ENCODE measurements around the gene PPP1R12A.

Gene PPP1R12A

DNA sequence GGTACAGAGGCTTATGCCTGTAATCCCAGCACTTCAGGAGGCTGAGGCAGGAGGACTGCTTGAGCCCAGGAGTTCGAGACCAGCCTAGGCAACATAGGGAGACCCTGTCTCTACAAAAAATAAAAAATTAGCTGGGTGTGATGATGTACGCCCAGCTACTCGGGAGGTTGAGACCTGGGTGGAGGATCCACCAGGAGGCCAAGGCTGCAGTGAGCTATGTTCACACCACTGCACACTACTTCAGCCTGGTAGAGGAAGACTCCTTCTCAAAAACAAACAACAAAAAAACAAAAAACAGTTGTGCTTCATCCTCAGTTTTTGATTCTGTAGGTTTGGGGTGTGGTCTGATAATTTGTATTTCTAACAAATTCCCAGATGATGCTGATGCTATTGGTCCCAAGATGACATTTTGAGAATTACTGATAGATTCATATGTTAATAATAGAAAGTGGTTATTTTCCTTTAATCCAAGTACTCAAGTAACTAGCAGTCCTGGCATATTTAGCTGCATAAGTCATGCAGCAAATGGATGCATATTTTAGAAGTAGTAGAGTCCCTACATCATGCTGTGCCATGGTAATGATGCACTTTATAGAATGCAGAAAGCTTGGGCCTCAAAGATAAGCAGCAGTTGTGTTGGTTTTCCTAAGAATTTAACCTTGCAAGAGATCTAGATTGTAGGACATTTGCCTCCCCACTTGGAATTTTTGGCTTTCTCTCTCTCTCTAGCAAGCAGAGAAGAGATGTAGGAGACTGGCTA, 168.0 kb downstream of the PPP1R12A start:
- DNase-seq = no peak

DNA sequence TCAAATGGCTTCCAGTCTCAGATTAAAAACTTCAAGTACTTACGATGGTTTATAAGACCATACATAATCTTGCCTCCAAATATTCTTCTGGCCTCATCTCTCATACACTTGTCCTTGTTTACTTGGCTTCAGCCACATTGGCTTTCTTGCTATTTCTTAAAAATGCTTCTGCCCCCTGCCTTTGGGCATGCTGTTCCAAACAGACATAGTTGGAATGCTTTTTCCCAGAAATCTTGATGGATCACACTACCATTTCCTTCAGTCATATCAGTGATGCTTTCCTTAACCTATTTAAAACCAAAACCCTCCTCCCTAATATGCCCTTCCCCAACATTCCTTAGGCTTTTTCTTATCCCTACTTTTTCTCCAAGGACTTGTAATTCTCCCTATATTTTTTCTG, 169.7 kb downstream of the PPP1R12A start:
- no peak for DNase-seq

DNA sequence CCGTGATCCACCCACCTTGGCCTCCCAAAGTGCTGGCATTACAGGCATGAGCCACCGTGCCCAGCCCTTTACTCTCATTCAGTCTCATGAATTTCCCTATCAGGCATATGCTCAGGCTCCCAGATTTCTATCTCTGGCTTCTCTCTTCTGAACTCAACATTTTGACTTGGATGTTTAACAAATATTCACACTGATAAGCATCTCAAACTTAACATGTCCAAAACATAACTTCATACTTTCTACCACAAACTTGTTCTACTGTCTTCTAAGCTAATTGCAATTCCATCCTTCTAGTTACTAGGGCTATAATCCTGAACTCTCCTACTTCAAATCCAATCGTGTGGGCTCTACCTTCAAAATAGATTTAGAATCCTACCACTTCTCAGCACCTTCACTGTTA, 170.3 kb downstream of the PPP1R12A start:
- no peak for DNase-seq

DNA sequence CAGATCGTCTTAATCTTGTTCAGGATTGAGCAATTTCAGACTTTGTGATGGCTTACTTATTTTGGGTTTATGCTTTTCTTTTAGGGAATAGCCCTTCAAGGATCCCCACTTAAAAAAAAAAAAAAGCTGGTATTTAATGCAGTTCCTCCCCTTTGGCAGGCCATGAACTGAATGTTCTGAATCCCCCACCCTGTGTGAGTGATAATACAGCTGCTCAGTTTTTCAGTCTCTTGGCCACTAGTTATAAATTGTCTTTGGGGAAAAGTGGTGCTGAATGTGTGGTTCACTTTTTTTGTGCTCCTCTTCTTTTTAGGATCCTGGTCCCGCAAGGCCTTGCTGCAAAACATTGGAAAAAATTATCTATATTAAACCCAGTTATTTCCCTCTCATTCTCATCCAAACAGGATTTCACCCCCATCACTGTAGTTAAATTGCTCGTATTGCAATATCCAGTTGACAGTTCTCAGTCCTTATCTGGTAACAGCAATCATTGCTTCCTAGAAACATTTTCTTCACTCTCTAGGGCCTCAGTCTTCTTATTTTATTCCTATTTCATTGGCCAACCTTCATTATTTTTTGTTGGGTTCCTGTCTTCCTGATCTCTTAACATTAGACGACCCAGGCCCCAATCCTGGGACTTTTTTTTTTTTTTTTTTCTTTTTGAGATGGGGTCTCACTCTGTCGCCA, 171.0 kb downstream of the PPP1R12A start:
- no peak for DNase-seq

DNA sequence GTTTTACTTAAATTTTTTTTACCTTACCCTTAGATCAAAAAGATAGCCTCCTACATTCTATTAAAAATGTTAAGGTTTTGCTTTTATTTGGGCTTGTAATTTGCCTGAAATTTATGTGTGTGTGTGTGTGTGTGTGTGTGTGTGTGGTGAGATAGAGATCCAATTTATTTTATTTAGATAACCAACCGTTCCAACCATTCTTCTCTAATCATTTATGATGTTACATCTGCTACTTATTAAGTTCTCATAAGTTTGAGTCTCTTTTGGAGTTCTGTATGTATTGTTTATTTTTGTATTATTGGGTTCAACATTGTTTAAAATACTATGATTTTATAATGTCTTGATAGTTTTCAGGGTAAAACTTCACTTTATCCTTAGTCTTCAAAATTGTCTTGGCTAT, 173.6 kb downstream of the PPP1R12A start:
- DNase-seq = no peak

DNA sequence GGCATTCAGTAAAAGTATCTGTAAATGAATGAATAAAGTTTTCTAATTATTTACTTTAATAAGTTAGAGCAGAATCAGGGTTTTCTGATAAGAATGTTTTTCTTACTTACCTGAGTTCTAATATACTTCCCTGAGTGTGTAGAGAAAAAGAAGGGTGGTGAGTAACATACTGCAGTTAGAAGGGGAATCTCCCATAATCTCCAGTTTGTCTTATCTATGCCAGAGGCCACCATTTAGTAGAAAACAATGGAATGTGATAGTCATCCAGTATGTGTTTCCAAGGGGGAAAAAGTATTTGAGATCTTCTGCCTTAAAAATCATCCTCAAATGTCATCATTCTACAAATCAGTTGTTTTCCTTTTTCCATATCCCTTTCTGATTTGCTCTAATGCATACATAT, 187.6 kb downstream of the PPP1R12A start:
- DNase-seq = peak; percentile 35

DNA sequence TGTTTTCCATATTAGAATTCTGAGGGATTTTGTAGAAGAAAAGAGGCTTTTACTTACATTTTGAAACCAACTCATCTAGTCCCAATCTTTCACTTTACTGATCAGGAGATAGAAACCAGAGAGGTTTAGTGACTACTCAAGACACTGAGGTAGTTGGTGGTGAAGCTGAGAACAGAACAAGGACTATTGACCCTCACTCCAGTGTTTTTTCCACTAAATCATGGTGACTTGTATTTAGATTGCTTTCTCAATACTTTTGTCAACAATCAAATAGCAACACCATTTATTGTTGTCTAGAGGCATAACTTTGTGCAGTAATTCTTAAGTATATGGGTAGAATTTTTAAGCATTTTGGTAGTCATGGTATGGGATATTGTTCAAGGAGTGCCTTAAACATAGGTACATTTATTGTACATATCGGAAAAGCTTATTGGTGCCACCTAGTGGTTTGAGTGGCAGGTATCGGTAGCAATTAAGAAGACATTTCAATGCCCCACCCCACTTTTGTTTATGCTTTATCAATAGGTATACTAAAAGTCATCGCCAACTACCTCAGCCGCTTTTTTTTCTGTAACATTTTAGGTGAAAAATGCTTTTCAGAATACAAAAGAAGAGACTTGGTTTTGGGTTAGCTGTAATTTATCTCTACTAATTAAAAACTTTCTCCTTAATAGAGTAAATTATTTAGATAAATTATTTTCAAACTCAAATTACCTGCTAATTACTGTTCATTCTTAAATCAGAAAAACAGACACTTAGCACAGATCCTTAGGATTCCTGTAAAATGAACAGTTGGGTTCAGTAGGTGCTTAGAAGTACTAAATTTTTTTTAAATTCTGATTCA, 196.8 kb downstream of the PPP1R12A start:
- DNase-seq = peak; percentile 69

DNA sequence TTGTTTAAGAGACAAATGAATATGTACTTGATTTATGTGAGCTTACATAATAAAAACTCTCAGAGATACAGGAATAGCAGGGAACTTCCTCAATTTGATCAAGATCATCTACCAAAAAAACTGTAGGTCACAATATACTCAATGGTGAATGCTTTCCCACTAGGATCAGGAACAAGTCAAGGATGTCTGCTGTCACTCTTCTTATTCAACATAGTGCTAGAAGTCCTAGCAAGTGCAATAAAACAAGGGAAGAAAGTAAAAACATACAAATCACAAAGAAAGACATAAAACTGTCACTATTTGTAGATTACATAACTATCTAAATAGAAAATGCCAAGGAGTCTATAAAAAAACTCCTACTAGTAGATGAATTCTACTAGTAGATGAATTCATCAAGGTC, 202.3 kb downstream of the PPP1R12A start:
- DNase-seq = no peak

DNA sequence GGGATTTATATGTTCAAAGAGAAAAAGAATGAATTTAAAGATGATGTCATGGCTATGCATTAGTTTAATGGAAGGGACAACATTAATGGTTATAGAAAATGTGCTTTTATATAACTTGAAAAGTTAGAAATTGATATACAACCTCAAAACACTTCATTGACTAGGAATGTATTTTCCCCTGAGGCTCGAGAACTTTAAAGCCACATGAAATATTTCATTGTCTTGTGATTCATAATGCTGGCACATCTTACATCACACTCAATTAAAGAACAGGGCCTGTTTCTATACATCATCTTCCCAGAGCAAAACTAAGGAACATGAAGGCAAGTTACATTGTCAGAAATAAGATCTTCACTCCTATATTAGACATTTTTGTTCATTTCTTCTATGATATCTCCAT, 208.9 kb downstream of the PPP1R12A start:
- peak; percentile 90 for DNase-seq
